ENCODE data around the gene NDUFC1. TPM values are rescaled to one million over a fixed set of nuclear protein-coding genes. Genes with fewer than 3 reads are reported as not detected.
"Not testable (repeated sequence)": the region's sequence is repeated elsewhere in the genome, so short reads cannot be mapped to it uniquely, and the experiment has no call there.

Gene NDUFC1
- total RNA-seq, result 246 TPM
- long read RNA-seq, transcript NDUFC1-209 (5 exons, 1,198 nt), result major isoform, 51 of 347 reads
- long read RNA-seq, partial matches to known transcripts, result 277 of 347 reads
- long read RNA-seq, other reads (novel, unspliced or antisense), result 10 of 347 reads

DNA sequence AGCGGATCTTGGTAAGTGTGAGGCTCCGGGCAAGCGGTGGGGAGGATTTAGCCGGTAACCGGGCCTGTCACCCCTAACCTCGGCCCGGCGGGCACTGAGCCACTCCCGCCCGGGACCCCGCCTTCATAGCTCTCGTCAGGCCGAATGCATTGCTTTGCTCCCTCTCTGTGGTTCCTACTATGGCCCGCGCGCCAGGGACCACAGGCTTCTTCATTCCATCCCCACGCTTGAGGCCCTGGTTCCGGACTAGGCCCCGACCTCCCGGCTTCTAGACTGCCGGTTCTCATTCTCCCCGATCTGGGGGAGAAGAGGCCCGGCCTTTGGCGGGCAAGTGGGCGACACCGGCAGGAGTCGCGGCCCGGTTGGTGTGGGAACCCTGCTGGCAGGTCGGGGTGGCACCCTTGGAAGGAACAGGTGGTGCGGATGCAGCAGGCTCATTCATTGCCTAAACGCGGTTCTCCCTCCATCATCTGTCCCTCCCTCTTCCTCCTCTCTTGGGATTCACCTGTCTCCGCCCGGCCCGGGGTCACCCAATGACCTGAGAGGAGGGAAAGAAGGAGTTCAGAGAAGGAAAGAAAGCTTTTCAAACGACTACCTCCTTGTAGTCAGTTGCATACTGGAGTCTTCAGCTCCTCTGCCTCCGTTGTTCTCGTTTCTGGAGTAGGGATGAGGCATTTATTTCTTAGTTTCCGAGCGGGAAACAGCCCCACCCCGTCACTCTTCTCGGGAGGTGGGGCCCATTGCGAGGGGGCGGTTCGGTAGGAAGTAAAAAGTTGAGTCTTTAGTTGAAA, at the start of gene NDUFC1:
TSS of gene NDUFC1 (minus strand) at position 657 of the 791 bp plus-strand sequence. CDS start 6,679 bp downstream, outside the sequence.
- peak; percentile 33 for ATAC-seq
- intact Hi-C loops (cut with micrococcal nuclease), result no loop called here
- peak; percentile 53 for DNase-seq

DNA sequence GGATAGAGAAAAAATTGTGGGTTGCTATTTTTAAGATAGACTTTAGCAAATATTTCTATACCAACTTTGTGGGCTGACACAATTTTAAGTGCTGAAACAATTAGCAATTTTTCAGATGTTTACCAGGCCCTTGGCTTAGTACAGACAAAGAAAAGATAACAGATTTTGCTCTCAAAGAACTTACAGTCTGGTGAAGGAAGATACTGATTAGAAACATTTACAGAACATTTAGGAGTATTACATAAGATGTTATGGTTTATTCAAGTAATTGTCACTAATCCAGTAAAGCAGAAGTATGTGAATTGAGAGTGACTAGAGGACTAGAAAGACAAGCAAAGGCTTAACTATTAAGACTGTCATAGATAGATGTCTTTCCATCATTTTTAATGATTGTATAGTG, 35.3 kb upstream of the NDUFC1 start:
- ATAC-seq (no peak), DNase-seq (no peak)
- intact Hi-C loops (cut with micrococcal nuclease), result no loop called here

DNA sequence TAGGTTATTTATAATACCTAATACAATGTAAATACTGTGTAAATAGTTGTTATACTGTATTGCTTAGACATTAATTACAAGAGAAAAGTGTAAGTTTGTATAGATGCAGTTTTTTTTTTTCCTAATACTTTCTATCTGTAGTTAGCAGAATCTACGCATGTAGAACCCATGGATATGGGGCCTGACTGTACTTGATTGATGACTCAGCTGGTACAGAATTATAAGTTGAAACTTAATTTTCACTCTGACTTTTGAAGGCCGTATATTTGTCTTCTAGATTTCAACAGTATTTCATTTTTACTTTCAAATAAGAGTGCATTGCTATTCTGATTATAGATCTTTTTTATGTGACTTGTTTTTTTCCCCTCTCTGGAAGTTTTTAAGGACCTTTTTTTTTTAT, 30.8 kb upstream of the NDUFC1 start:
- ATAC-seq (no peak), DNase-seq (no peak)
- intact Hi-C loops (cut with micrococcal nuclease), result no loop called here

DNA sequence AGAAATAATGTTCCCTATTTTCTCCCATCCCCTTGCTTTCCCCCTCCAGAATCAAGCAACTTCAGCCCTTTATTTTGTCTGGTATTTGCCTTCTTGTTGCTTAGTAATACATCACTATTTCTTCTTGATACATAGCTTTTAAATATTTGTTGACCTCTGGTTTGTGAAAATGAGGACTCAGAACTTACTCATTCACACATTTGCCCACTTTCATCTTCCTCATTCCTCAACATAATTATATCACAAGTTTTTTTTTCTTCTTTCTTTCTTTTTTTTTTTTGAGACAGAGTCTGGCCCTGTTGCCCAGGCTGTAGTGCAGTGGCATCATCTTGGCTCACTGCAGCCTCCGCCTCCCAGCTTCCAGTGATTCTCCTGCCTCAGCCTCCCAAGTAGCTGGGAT, 28.9 kb upstream of the NDUFC1 start:
- DNase-seq (no peak), ATAC-seq (no peak)
- intact Hi-C loops (cut with micrococcal nuclease), result no loop called here

DNA sequence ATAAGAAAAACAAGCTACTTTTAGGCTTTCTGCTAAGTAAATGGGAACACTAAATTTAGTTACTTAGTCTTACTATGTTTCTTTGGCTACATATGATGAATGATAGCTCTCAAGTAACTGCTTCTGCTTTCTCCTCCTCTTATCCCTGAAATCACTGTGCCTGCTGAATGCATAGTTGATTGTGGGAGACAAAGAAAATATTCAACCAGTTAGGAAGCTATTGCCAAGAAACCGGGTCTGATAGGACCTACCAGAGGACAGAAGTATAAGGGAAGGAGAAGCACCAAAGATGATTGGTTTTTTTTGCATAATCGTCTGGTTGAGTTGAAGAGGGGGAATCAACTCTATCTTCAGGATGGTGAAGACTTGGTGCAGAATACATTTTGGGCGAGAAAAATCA, 28.0 kb upstream of the NDUFC1 start:
- intact Hi-C loops (cut with micrococcal nuclease), result no loop called here
- DNase-seq (no peak), ATAC-seq (no peak)

DNA sequence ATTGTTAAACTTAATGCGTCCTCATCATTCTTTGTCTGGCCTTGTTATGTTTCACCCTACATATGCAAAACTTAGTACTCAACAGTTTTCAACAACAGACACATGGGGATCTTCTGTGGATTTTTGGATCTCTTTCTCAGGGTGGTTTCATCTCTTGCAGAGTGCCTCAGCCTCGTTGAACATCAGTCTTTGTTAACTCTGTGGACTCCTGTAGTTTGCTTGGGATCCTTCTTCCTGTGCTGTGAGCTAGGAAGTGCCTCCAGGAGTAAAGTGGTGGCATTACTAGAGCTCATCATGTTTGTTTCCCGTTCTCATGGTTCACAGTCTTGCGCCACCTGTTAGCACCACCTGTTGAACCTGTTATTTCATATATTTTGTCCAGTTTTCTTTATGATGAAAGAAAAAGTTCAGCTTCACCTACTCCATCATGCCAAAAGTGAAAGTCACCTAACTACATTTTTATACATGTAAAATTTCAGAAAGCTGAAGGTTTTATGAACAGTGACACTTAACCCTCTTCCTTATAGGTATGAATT, 27.5 kb upstream of the NDUFC1 start:
- ATAC-seq, result no peak
- no peak for DNase-seq
- intact Hi-C loops (cut with micrococcal nuclease), result no loop called here

DNA sequence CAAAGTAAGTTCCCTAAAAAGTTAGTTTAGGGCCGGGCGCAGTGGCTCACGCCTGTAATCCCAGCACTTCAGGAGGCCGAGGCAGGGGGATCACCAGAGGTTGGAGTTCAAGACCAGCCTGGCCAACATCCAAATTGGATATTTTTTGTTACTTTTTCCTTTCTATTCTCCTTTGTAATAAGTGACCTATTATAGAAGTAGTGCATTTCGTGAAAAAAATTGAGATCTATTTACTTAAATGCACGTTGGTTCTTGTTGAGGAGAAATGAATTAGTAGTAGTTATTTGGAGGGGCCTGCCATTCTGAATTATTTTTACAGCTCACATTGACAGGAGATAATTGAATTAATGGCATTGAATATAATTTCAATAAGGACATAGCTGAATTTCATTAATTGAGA, 22.3 kb upstream of the NDUFC1 start:
- intact Hi-C loops (cut with micrococcal nuclease), result no loop called here
- ATAC-seq, result no peak
- DNase-seq, result no peak

DNA sequence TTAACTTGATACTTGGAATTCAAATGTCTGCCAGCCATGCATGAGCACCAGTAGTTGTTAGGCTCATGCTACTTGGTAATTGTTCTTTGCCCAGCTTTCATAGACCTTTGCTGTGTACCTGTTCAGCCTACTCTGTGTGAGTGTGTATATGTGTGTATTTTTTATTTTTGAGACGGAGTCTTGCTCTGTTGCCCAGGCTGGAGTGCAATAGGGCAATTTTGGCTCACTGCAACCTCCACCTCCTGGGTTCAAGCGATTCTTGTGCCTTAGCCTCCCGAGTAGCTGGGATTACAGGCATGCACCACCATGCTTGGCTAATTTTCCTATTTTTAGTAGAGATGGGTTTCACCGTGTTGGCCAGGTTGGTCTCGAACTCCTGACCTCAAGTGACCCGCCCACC, 20.3 kb upstream of the NDUFC1 start:
- ATAC-seq; DNase-seq; intact Hi-C loops (cut with micrococcal nuclease): not testable (repeated sequence)

DNA sequence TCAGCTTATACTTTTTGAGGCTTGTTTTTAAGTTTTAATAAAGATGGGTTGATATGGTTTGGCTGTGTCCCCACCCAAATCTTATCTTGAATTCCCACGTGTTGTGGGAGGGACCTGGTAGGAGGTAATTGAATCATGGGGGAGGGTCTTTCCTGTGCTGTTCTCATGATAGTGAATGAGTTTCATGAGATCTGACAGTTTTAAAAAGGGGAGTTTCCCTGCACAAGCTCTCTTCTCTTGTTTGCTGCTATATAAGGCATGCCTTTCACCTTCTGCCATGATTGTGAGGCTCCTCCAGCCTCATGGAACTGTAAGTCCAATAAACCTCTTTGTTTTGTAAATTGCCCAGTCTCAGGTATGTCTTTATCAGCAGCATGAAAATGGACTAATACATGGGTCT, 19.8 kb upstream of the NDUFC1 start:
- intact Hi-C loops (cut with micrococcal nuclease); DNase-seq; ATAC-seq: not testable (repeated sequence)

DNA sequence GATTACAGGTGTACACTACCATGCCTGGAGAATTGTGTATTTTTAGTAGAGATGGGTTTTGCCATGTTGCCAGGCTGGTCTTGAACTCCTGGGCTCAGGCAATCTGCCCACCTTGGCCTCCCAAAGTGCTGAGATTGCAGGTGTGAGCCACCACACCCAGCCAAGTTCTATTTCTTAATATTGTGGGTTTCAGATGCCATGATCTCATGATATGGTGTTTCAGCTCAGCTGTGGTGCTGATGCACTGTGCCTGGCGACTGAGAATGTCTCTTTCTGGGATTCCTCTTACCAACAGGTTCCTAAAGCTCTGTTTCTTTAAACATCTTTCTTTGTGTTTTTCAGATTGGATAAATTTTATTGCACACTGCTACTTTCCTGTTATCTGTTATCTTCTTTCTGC, 17.3 kb upstream of the NDUFC1 start:
- ATAC-seq (no peak), DNase-seq (no peak)
- intact Hi-C loops (cut with micrococcal nuclease), result no loop called here

DNA sequence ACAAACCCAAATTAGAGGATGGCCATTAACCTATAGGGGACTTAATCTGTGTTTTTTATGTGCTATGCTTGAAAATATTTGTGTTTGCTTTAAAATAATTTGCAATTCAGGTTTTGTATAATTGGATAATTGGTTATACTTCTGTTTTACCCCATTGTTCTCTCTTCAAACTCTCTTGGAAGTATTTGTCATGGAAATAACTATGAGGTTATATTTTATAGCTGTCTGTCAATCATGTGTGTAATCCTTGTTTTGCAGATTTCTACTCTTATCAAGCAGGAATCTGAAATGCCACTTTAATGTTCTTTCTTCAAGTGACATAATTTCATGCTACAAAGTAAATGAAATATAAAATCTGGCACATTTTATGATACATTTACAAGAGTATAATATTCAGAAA, 15.4 kb upstream of the NDUFC1 start:
- no peak for ATAC-seq
- intact Hi-C loops (cut with micrococcal nuclease), result no loop called here
- DNase-seq, result no peak

DNA sequence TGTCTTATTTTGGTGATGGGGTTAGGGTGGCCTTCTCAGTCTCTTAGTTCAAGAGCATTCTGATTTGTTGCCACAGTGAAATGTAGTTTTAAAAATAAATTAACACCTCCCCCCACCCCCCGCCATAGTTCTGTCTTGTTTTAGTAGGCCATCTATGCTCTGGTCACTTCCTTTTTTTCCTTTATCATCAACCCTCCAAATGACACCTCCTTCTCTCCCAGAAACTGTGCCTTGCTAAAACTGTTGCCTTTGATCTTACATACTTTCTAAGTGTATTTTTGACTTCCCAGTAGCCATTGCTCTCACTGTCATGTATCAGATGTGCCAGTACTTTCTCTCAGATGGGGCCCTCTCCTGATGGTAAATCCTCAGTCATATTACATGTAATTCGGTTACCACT, 14.5 kb upstream of the NDUFC1 start:
- ATAC-seq (peak; percentile 27), DNase-seq (no peak)
- intact Hi-C loops (cut with micrococcal nuclease), result no loop called here

DNA sequence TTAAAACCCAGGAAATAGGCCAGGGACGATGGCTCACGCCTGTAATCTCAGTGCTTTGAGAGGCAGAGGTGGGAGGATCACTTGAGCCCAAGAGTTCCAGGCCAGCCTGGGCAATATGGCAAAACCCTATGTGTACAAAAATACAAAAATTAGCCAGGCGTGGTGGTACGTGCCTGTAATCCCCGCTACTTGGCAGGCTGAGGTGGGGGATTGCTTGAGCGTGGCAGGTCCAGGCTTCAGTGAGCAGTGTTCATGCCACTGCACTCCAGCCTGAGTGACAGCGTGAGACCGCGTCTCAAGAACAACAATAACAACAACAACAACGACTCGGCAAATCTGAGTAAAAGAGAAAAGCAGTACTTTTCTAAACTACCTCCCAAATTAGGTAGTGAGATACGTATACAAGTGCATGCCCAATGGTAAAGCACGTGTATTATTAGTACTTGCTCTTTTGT, 13.0 kb upstream of the NDUFC1 start:
- ATAC-seq (peak; percentile 24), DNase-seq (no peak)
- intact Hi-C loops (cut with micrococcal nuclease), result no loop called here

DNA sequence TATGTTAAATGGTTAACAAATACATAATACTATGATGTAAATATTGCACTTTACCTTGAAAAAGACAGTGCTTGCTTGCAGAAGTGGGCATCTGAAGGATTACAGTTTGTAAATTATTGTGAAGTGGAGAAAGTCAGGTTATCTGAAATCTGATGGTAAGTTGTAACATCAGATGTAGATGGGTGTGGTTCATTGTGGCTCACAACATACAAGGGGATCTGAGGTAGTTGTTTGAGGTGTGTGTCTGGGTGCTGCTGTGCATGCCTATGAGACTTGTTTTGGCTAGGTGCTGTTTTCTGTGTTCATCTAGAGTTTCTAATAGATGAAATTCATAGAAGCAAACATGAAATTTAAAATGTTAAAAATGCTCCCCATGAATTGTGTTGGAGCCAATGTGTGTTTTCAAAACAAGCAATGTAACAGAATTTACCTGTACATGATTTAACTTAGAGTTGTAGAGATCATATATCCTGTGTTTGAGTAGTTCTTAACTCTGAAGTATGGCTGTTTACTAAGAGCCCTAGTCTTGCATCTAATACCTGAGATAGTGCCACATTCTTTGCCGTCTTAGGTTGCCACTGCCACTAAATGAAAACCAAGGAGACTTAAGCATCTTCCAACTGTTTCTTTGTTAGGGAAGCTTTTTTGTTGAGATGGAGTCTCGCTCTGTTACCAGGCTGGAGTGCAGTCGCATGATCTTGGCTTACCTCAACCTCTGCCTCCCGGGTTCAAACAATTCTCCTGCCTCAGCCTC, 11.9 kb upstream of the NDUFC1 start:
- DNase-seq (no peak), ATAC-seq (no peak)
- intact Hi-C loops (cut with micrococcal nuclease), result no loop called here

DNA sequence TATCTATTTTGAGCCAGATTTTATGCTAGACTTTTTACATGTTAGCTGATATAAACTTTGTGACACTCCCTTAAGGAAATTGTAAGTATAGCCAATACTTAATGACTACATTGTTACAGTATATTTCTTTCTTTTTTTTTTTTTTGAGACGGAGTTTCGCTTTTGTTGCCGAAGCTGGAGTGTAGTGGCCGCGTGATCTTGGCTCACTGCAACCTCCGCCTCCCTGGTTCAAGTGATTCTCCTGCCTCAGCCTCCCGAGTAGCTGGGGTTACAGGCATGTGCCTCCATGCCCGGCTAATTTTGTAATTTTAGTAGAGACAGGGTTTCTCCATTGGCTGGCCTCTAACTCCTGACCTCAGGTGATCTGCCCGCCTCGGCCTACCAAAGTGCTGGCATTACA, 11.1 kb upstream of the NDUFC1 start:
- intact Hi-C loops (cut with micrococcal nuclease); DNase-seq; ATAC-seq: not testable (repeated sequence)

DNA sequence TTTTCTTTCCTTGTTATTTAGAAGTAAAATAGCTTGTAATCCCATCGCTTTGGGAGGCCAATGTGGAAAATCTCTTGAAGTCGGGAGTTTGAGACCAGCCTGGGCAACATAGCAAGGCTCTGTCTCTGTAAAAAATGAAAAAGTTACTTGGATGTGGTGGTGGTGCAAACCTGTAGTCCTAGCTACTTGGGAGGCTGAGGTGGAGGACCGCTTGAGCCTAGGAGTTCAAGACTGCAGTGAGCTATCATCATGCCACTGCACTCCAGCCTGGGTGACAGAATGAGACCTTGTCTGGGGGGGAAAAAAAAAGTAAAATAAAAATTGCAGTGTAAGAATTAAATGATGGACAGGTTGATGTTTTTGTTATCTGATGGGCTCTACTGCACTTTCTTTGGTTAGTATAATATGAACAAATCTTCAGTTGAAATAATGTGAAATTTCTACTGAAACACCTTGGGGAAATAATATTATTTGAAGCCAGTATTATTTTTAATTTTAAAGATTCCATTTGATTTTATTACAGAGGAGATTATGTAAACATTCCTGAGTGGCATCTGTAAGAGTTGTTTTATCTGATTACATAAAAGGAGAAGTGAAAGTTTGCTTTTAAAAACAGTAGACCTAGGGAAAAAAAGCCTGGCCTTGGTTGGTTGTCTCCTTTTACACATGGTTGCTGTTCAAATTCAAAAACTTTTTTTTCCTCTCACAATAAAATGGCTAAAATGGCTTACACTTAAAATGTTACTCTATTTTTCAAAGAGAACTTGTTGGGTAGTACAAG, 10.5 kb upstream of the NDUFC1 start:
- intact Hi-C loops (cut with micrococcal nuclease), result no loop called here
- no peak for DNase-seq
- no peak for ATAC-seq

DNA sequence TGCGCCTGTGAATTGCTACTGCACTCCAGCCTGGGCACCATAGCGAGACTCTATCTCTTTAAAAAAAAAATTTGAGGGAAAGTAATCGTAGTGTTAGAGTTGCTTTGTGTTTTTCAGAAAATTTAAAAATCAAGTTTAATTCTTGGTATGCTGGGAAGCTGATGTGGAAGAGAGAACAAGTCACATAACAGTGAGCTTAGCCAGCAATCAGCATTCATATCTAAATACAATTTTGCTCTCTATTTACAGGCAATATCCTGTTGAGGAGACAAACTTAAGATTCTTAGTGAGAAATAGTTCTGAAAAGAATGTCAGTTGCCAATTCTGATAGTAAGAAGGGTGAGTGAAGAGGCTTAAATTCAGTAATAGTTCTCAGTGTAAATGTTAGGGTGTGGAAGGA, 9.6 kb upstream of the NDUFC1 start:
- intact Hi-C loops (cut with micrococcal nuclease), result no loop called here
- DNase-seq (no peak), ATAC-seq (no peak)

DNA sequence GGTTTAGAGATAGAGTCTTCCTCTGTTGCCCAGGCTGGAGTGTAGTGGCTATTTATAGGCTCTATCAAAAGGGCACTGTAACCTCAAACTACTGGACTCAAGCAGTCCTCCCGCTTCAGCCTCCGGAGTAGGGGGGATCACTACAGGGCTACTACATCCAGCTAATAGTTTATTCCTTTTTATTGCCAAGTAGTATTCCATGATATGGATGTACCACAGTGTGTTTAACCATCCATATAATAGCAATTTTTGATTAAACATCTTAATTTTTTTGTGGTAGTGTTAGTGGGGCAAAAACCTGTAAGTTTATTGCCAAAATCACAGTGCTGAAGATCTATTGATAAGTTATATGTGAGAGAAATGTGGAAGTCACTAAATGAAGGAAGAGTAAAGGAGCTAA, 2.6 kb upstream of the NDUFC1 start:
- ATAC-seq (no peak), DNase-seq (no peak)
- intact Hi-C loops (cut with micrococcal nuclease), result no loop called here

DNA sequence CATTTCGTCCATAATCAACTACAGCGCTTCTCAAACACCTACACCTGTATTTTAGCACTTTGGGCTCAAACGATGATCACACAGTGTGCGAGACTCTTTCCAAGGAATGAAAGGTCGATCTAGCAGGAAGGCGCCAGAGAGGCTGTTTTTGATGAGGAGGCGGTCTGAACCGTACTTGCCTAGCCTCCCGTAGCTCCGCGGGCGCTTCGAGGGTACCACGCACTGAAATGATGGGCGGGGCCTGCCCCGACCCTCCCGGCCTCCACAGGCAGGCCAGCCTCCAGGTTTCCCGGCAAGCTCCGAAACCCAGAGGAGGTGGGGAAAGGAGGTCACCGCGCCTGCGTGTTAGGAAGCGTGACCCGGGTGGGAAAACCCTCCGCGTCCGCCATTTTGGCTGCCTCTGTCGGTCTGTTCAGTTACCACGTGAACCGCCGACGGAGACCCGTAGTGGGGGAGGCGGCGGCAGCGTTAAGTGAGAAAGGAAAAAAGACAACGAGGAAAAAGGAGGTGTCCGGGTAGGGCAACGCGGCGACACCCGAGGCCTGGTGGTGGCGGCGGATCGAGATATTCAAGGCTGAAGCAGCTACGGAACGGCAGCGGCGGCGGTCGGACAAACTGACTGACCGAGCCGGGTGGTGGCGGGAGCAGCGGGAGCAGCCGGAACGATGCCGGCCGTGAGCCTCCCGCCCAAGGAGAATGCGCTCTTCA, 1.0 kb downstream of the NDUFC1 start, which contains the start of gene NAA15:
TSS of gene NAA15 (plus strand) at position 393 of the 708 bp plus-strand sequence. CDS start at position 666, 273 bp downstream.
- peak; percentile 96 for ATAC-seq
- peak; percentile 99 for DNase-seq
- intact Hi-C loops (cut with micrococcal nuclease), result no loop called here

Measured in left ventricle myocardium superior (tissue), 1 donor.